OCI-LY7 (cell line): ENCODE results near the gene BEND7.

ENCODE experiments used
- EZH2phosphoT487 ChIP-seq: fragments of 200-600 bp; sonication (generic); IDR thresholded peaks from 2 replicates; pipeline ENCODE4 v1.6.1; 2018; ENCODE audit warnings: low read depth, borderline replicate concordance, mild to moderate bottlenecking, mixed run types, antibody characterized with exemption, low read length, moderate library complexity, mixed read lengths
- TF ChIP-seq, protein P1 (sequence below): fragments of 200-600 bp; sonication (generic); conservative IDR thresholded peaks from 2 replicates; pipeline ENCODE4 v1.5.1; 2014; ENCODE audit warnings: mild to moderate bottlenecking, antibody characterized with exemption, low read length, moderate library complexity, mixed read lengths

DNA sequence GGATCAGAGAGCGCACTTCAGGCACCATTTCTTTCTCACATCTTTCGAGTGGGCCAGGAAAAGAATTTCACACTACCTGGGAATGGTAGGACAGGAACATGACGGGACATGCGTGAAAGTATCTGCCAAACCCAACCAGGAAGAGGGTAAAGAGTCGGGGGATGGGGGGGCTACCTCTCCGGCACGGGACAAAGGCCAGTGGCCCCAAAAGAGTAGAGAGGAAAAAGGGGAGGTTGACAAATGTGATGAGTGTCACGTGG lies 830 bp upstream of the BEND7 start:
- TF ChIP-seq, protein P1, sequence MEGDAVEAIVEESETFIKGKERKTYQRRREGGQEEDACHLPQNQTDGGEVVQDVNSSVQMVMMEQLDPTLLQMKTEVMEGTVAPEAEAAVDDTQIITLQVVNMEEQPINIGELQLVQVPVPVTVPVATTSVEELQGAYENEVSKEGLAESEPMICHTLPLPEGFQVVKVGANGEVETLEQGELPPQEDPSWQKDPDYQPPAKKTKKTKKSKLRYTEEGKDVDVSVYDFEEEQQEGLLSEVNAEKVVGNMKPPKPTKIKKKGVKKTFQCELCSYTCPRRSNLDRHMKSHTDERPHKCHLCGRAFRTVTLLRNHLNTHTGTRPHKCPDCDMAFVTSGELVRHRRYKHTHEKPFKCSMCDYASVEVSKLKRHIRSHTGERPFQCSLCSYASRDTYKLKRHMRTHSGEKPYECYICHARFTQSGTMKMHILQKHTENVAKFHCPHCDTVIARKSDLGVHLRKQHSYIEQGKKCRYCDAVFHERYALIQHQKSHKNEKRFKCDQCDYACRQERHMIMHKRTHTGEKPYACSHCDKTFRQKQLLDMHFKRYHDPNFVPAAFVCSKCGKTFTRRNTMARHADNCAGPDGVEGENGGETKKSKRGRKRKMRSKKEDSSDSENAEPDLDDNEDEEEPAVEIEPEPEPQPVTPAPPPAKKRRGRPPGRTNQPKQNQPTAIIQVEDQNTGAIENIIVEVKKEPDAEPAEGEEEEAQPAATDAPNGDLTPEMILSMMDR, result no peak
- no peak for TF ChIP-seq EZH2phosphoT487
